ENCODE data around the gene LDLRAD3. TPM values are rescaled to one million over a fixed set of nuclear protein-coding genes. Genes with fewer than 3 reads are reported as not detected.

LDLRAD3 gene
- total RNA-seq, 5 donors from 2014 or later (not counting 1 experiment from before 2014, with no cell fraction given): 0.18 to 0.22 TPM; not detected in 3

- Mint-ChIP-seq H3K36me3 (no peaks in the 10 kb centered on the region), H3K27me3 (peaks cover 2 to 17% of the 10 kb centered on the region in 2 donors), H3K9me3 (no peaks in the 10 kb centered on the region), H3K4me1 (no peaks in the 10 kb centered on the region), H3K27ac (no peak overlapping the region), H3K4me3 (no peak overlapping the region)
- Histone ChIP-seq H3K27me3 (replicated peaks in 1 of 2; ENCODE audit: control insufficient read depth in 2 of 2, extremely low read depth in 1 of 2, insufficient read depth in 2 of 2, low read length in 1 of 2) (no peaks in the 10 kb centered on the region), H3K27ac (ENCODE audit: low read length) (no peak overlapping the region), H3K4me3 (ENCODE audit: control insufficient read depth in 1 of 2, extremely low read depth in 1 of 2, low read length in 1 of 2) (no peak overlapping the region), H3K4me1 (ENCODE audit: control insufficient read depth in 1 of 2, extremely low read depth in 1 of 2, insufficient read depth in 2 of 2, low read length in 2 of 2) (no peaks in the 10 kb centered on the region), H3K36me3 (ENCODE audit: control insufficient read depth in 2 of 2, extremely low read depth in 1 of 2, insufficient read depth in 1 of 2, low read length in 1 of 2) (no peaks in the 10 kb centered on the region), H3K9me3 (no peaks in the 10 kb centered on the region)
- CTCF ChIA-PET: no interaction called here
- POLR2A ChIA-PET: no interaction called here
- DNase-seq: no peak
- no peak for ATAC-seq (replicated peaks in 1 of 4)
Observed at GRCh38 chr11:35955636-35956035, 11.8 kb downstream of the LDLRAD3 start.

GRCh38 chr11:35962369-35963138, 18.7 kb downstream of the LDLRAD3 start:
- Mint-ChIP-seq H3K9me3 (no peaks in the 10 kb centered on the region), H3K27ac (no peak overlapping the region), H3K36me3 (no peaks in the 10 kb centered on the region), H3K4me1 (no peaks in the 10 kb centered on the region), H3K4me3 (no peak overlapping the region), H3K27me3 (peaks cover 0 to 4% of the 10 kb centered on the region in 2 donors)
- no peaks in the 10 kb centered on the region for H3K9me3 ChIP-seq
- DNase-seq: no peak
- no peak overlapping the region for H3K4me3 ChIP-seq (ENCODE audit: control insufficient read depth in 1 of 2, extremely low read depth in 1 of 2, low read length in 1 of 2)
- ATAC-seq (replicated peaks in 1 of 4): no peak
- no peaks in the 10 kb centered on the region for H3K36me3 ChIP-seq (ENCODE audit: control insufficient read depth in 2 of 2, extremely low read depth in 1 of 2, insufficient read depth in 1 of 2, low read length in 1 of 2)
- ChIA-PET POLR2A (no interaction called here), CTCF (no interaction called here)
- peaks cover 0 to 12% of the 10 kb centered on the region in 2 experiments for H3K27me3 ChIP-seq (replicated peaks in 1 of 2; ENCODE audit: control insufficient read depth in 2 of 2, extremely low read depth in 1 of 2, insufficient read depth in 2 of 2, low read length in 1 of 2)
- H3K27ac ChIP-seq (ENCODE audit: low read length): no peak overlapping the region
- no peaks in the 10 kb centered on the region for H3K4me1 ChIP-seq (ENCODE audit: control insufficient read depth in 1 of 2, extremely low read depth in 1 of 2, insufficient read depth in 2 of 2, low read length in 2 of 2)
- 100% methylated on average over 1 of the region's 8 CpGs for WGBS (ENCODE audit: insufficient coverage)

GRCh38 chr11:35963911-35964310, 20.0 kb downstream of the LDLRAD3 start:
- Mint-ChIP-seq H3K9me3 (no peaks in the 10 kb centered on the region), H3K4me1 (no peaks in the 10 kb centered on the region), H3K27ac (no peak overlapping the region), H3K36me3 (no peaks in the 10 kb centered on the region), H3K4me3 (no peak overlapping the region), H3K27me3 (peaks cover 0 to 4% of the 10 kb centered on the region in 2 donors)
- CTCF ChIA-PET: no interaction called here
- H3K27me3 ChIP-seq (replicated peaks in 1 of 2; ENCODE audit: control insufficient read depth in 2 of 2, extremely low read depth in 1 of 2, insufficient read depth in 2 of 2, low read length in 1 of 2): peaks cover 0 to 12% of the 10 kb centered on the region in 2 experiments
- no peaks in the 10 kb centered on the region for H3K4me1 ChIP-seq (ENCODE audit: control insufficient read depth in 1 of 2, extremely low read depth in 1 of 2, insufficient read depth in 2 of 2, low read length in 2 of 2)
- H3K27ac ChIP-seq (ENCODE audit: low read length): no peak overlapping the region
- DNase-seq (no peak), ATAC-seq (replicated peaks in 1 of 4) (no peak)
- H3K36me3 ChIP-seq (ENCODE audit: control insufficient read depth in 2 of 2, extremely low read depth in 1 of 2, insufficient read depth in 1 of 2, low read length in 1 of 2): no peaks in the 10 kb centered on the region
- 66% methylated on average over 2 of the region's 3 CpGs for WGBS (ENCODE audit: insufficient coverage)
- POLR2A ChIA-PET: no interaction called here
- H3K9me3 ChIP-seq: no peaks in the 10 kb centered on the region
- H3K4me3 ChIP-seq (ENCODE audit: control insufficient read depth in 1 of 2, extremely low read depth in 1 of 2, low read length in 1 of 2): no peak overlapping the region

- CTCF ChIA-PET: no interaction called here
Observed at GRCh38 chr11:35964841-35965240, 21.0 kb downstream of the LDLRAD3 start.

GRCh38 chr11:35967042-35967441, 23.2 kb downstream of the LDLRAD3 start:
- H3K36me3 Mint-ChIP-seq: no peaks in the 10 kb centered on the region
- DNase-seq: no peak
- H3K9me3 ChIP-seq: no peaks in the 10 kb centered on the region
- H3K4me1 Mint-ChIP-seq: no peaks in the 10 kb centered on the region
- ATAC-seq (replicated peaks in 1 of 4): no peak
- H3K9me3 Mint-ChIP-seq: no peaks in the 10 kb centered on the region
- POLR2A ChIA-PET: no interaction called here
- no peak overlapping the region for H3K27ac ChIP-seq (ENCODE audit: low read length)
- no peaks in the 10 kb centered on the region for H3K4me1 ChIP-seq (ENCODE audit: control insufficient read depth in 1 of 2, extremely low read depth in 1 of 2, insufficient read depth in 2 of 2, low read length in 2 of 2)
- 84% methylated on average over 2 of the region's 2 CpGs for WGBS (ENCODE audit: insufficient coverage)
- H3K27ac Mint-ChIP-seq: no peak overlapping the region
- H3K27me3 ChIP-seq (replicated peaks in 1 of 2; ENCODE audit: control insufficient read depth in 2 of 2, extremely low read depth in 1 of 2, insufficient read depth in 2 of 2, low read length in 1 of 2): peaks cover 0 to 6% of the 10 kb centered on the region in 2 experiments
- H3K27me3 Mint-ChIP-seq: peaks cover 0 to 11% of the 10 kb centered on the region in 2 donors
- H3K4me3 Mint-ChIP-seq: no peak overlapping the region
- H3K36me3 ChIP-seq (ENCODE audit: control insufficient read depth in 2 of 2, extremely low read depth in 1 of 2, insufficient read depth in 1 of 2, low read length in 1 of 2): no peaks in the 10 kb centered on the region
- CTCF ChIA-PET: no interaction called here
- H3K4me3 ChIP-seq (ENCODE audit: control insufficient read depth in 1 of 2, extremely low read depth in 1 of 2, low read length in 1 of 2): no peak overlapping the region

More at GRCh38 chr11:35964841-35965240, 21.0 kb downstream of the LDLRAD3 start:
- WGBS (ENCODE audit: insufficient coverage): no CpG with 5 or more reads among the region's 2 CpGs
- ATAC-seq (replicated peaks in 1 of 4): no peak
- H3K4me3 ChIP-seq (ENCODE audit: control insufficient read depth in 1 of 2, extremely low read depth in 1 of 2, low read length in 1 of 2): no peak overlapping the region
- Mint-ChIP-seq H3K4me3 (no peak overlapping the region), H3K4me1 (no peaks in the 10 kb centered on the region), H3K9me3 (no peaks in the 10 kb centered on the region), H3K36me3 (no peaks in the 10 kb centered on the region), H3K27me3 (peaks cover 0 to 4% of the 10 kb centered on the region in 2 donors), H3K27ac (no peak overlapping the region)
- H3K27me3 ChIP-seq (replicated peaks in 1 of 2; ENCODE audit: control insufficient read depth in 2 of 2, extremely low read depth in 1 of 2, insufficient read depth in 2 of 2, low read length in 1 of 2): peaks cover 0 to 12% of the 10 kb centered on the region in 2 experiments
- H3K4me1 ChIP-seq (ENCODE audit: control insufficient read depth in 1 of 2, extremely low read depth in 1 of 2, insufficient read depth in 2 of 2, low read length in 2 of 2): no peaks in the 10 kb centered on the region
- no peak for DNase-seq
- no peaks in the 10 kb centered on the region for H3K9me3 ChIP-seq
- no peaks in the 10 kb centered on the region for H3K36me3 ChIP-seq (ENCODE audit: control insufficient read depth in 2 of 2, extremely low read depth in 1 of 2, insufficient read depth in 1 of 2, low read length in 1 of 2)
- H3K27ac ChIP-seq (ENCODE audit: low read length): no peak overlapping the region
- POLR2A ChIA-PET: no interaction called here

GRCh38 chr11:35968386-35969088, 24.7 kb downstream of the LDLRAD3 start:
- ChIA-PET CTCF (no interaction called here), POLR2A (no interaction called here)
- WGBS (ENCODE audit: insufficient coverage): 84% methylated on average over 7 of the region's 10 CpGs

More at GRCh38 chr11:35968386-35969088, 24.7 kb downstream of the LDLRAD3 start:
- Mint-ChIP-seq H3K9me3 (no peaks in the 10 kb centered on the region), H3K4me3 (no peak overlapping the region), H3K27ac (no peak overlapping the region), H3K4me1 (no peaks in the 10 kb centered on the region), H3K36me3 (no peaks in the 10 kb centered on the region), H3K27me3 (peaks cover 1 to 12% of the 10 kb centered on the region in 2 donors)
- Histone ChIP-seq H3K9me3 (no peaks in the 10 kb centered on the region), H3K27ac (ENCODE audit: low read length) (no peak overlapping the region), H3K4me3 (ENCODE audit: control insufficient read depth in 1 of 2, extremely low read depth in 1 of 2, low read length in 1 of 2) (no peak overlapping the region), H3K4me1 (ENCODE audit: control insufficient read depth in 1 of 2, extremely low read depth in 1 of 2, insufficient read depth in 2 of 2, low read length in 2 of 2) (no peaks in the 10 kb centered on the region), H3K36me3 (ENCODE audit: control insufficient read depth in 2 of 2, extremely low read depth in 1 of 2, insufficient read depth in 1 of 2, low read length in 1 of 2) (no peaks in the 10 kb centered on the region), H3K27me3 (replicated peaks in 1 of 2; ENCODE audit: control insufficient read depth in 2 of 2, extremely low read depth in 1 of 2, insufficient read depth in 2 of 2, low read length in 1 of 2) (peaks cover 0 to 6% of the 10 kb centered on the region in 2 experiments)
- ATAC-seq (replicated peaks in 1 of 4) (no peak), DNase-seq (no peak)

Data from T-cell (primary cell).